GM12878 (cell line): ENCODE data around the gene DSE.

Source experiments
- BCLAF1 ChIP-seq: fragments of 450-650 bp; IDR thresholded peaks from 2 replicates; pipeline ENCODE4 v1.6.1; 2017; ENCODE audit warnings: antibody characterized with exemption, mild to moderate bottlenecking, moderate library complexity
- CTCF ChIP-seq, 3 experiments: IDR thresholded peaks in 2 of 3; conservative IDR thresholded peaks in 1 of 3; 2 replicates each; pipeline ENCODE4 v1.5.1; 2011; ENCODE audit warnings: low read depth in 3 of 3, low read length in 3 of 3, mild to moderate bottlenecking in 3 of 3, control low read depth in 2 of 3, moderate library complexity in 2 of 3, inconsistent platforms in 1 of 3, mixed read lengths in 1 of 3; ENCODE audit not compliant: control insufficient read depth in 2 of 3, insufficient read depth in 1 of 3; ENCODE audit errors: extremely low read depth in 1 of 3
- ETV6 ChIP-seq, 2 experiments: fragments of 450-650 bp in 1 of 2; IDR thresholded peaks in 1 of 2; conservative IDR thresholded peaks in 1 of 2; 2 replicates each; pipeline ENCODE4 v1.6.1; 2014; ENCODE audit warnings: antibody characterized with exemption in 1 of 2, borderline replicate concordance in 1 of 2, low read depth in 1 of 2, mild to moderate bottlenecking in 1 of 2, moderate library complexity in 1 of 2
- MAX ChIP-seq: IDR thresholded peaks from 2 replicates; pipeline ENCODE4 v1.6.1; 2012; ENCODE audit warnings: low read depth, low read length, improper control_type of control experiment
- NRF1 ChIP-seq: conservative IDR thresholded peaks from 2 replicates; pipeline ENCODE4 v1.6.1; 2011; ENCODE audit warnings: mild to moderate bottlenecking, low read depth, low read length, improper control_type of control experiment
- POLR2A ChIP-seq: IDR thresholded peaks from 2 replicates; pipeline ENCODE4 v1.6.1; 2011; ENCODE audit warnings: low read depth, mild to moderate bottlenecking, low read length
- REST ChIP-seq: IDR thresholded peaks from 2 replicates; pipeline ENCODE4 v1.6.1; 2012; ENCODE audit warnings: mild to moderate bottlenecking, low read depth, low read length
- RFX5 ChIP-seq: IDR thresholded peaks from 2 replicates; pipeline ENCODE4 v1.6.1; 2011; ENCODE audit warnings: low read depth, low read length, improper control_type of control experiment
- SIN3A ChIP-seq: IDR thresholded peaks from 2 replicates; pipeline ENCODE4 v1.6.1; 2012; ENCODE audit warnings: low read depth, low read length, improper control_type of control experiment
- SMC3 ChIP-seq: IDR thresholded peaks from 2 replicates; pipeline ENCODE4 v1.6.1; 2011; ENCODE audit warnings: low read length, improper control_type of control experiment, borderline replicate concordance
- YY1 ChIP-seq: IDR thresholded peaks from 2 replicates; pipeline ENCODE4 v1.6.1; 2011; ENCODE audit warnings: low read depth, mild to moderate bottlenecking, low read length

- TF ChIP-seq CTCF (IDR thresholded peaks at IDR 0.05 in 2 of 3, conservative IDR thresholded peaks at IDR 0.05 in 1 of 3; ENCODE audit: control insufficient read depth in 2 of 3, extremely low read depth in 1 of 3, insufficient read depth in 1 of 3, low read depth in 3 of 3, low read length in 3 of 3) = no peak
- no peak for TF ChIP-seq SIN3A
- TF ChIP-seq ETV6 (conservative IDR thresholded peaks at IDR 0.05 in 1 of 2, IDR thresholded peaks at IDR 0.05 in 1 of 2; ENCODE audit: borderline replicate concordance in 1 of 2, low read depth in 1 of 2) = no peak
- no peak for TF ChIP-seq YY1
- TF ChIP-seq REST = no peak
- no peak for TF ChIP-seq NRF1
- no peak for TF ChIP-seq POLR2A
- no peak for TF ChIP-seq MAX
- no peak for TF ChIP-seq RFX5
- no peak for TF ChIP-seq SMC3
- TF ChIP-seq BCLAF1 = no peak
Observed at GRCh38 chr6:116485559-116486184, 114.9 kb downstream of the DSE start.
